ENCODE data around the gene USP37. TPM values are rescaled to one million over a fixed set of nuclear protein-coding genes. Genes with fewer than 3 reads are reported as not detected.
A peak's percentile ranks its signal among the peaks of the same experiment; 100 is the strongest.

USP37 gene
- polyA plus RNA-seq, 2 of the 4 experiments (the other 2 are of a cell fraction): 5.1 to 12.8 TPM

DNA sequence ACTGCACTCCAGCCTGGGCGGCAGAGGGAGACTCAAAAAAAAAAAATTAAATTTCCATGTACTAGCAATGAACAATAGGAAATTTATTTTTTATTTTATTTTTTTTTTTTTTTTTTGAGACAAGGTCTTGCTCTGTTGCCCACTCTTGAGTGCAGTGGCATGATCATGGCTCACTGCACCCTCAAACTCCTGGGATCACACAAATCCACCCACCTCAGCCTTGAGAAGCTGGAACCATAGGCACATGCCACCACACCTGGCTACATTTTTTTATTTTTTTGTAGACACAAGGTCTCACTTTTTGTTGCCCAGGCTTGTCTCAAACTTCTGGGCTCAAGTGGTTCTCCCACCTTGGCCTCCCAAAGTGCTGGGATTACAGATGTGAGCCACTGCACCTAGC, 17.4 kb upstream of the USP37 start:
- WGBS (ENCODE audit: missing lambda C conversion rate): 100% methylated on average over 1 of the region's 1 CpG
- H3K4me2 ChIP-seq: no peak overlapping the region
- FAIRE-seq: no peak
- H3K4me3 ChIP-seq: no peak overlapping the region
- CTCF ChIA-PET: interaction anchor here (1.2 kb wide), 1 partner anchor 10 kb away, joined by 3 read pairs; no protein-coding TSS in a partner anchor
- no peak for DNase-seq (ENCODE audit: low read depth in 1 of 2, low spot score in 1 of 2)
- ATAC-seq: no peak
- POLR2A ChIA-PET: no interaction called here
- TF ChIP-seq ELK1 (IDR thresholded peaks at IDR 0.05; ENCODE audit: low read depth, low read length) (no peak), ZC3H11A (IDR thresholded peaks at IDR 0.05) (no peak), GATA3 (IDR thresholded peaks at IDR 0.05; ENCODE audit: borderline replicate concordance) (no peak), HOXB13 (CRISPR knock-in tag; IDR thresholded peaks at IDR 0.05; ENCODE audit: low read depth) (no peak), SMC3 (IDR thresholded peaks at IDR 0.05) (no peak), USF2 (IDR thresholded peaks at IDR 0.05) (no peak), HOXA7 (CRISPR knock-in tag; IDR thresholded peaks at IDR 0.05) (no peak), MAX (IDR thresholded peaks at IDR 0.05) (no peak), RARB (CRISPR knock-in tag; IDR thresholded peaks at IDR 0.05) (no peak), HDAC2 (IDR thresholded peaks at IDR 0.05) (no peak), RAD21 (conservative IDR thresholded peaks at IDR 0.05 in 1 of 2, IDR thresholded peaks at IDR 0.05 in 1 of 2) (no peak), RCOR1 (IDR thresholded peaks at IDR 0.05; ENCODE audit: low read depth, low read length) (no peak), NR3C1 (IDR thresholded peaks at IDR 0.05) (no peak), FOSL2 (IDR thresholded peaks at IDR 0.05) (no peak), FOSL2 (CRISPR knock-in tag; IDR thresholded peaks at IDR 0.05) (no peak), PHF8 (IDR thresholded peaks at IDR 0.05; ENCODE audit: borderline replicate concordance, low read depth) (no peak), ATOH8 (CRISPR knock-in tag; IDR thresholded peaks at IDR 0.05; ENCODE audit: low read depth) (no peak), EHMT2 (IDR thresholded peaks at IDR 0.05; ENCODE audit: low read depth) (no peak)
- no peaks in the 10 kb centered on the region for H3K9me3 ChIP-seq
- H3K27ac ChIP-seq: no peak overlapping the region
- H3K4me1 ChIP-seq: peaks cover 14% of the 10 kb centered on the region

- H3K4me1 ChIP-seq: peaks cover 16% of the 10 kb centered on the region
- ATAC-seq (peak in 1 of 2 experiments; percentile 61; a peak in 2 of 6 replicates), FAIRE-seq (no peak), DNase-seq (ENCODE audit: low read depth in 1 of 2, low spot score in 1 of 2) (no peak)
- TF ChIP-seq BHLHE40 (IDR thresholded peaks at IDR 0.05; ENCODE audit: low read depth, low read length): no peak
- TF ChIP-seq, protein P1, sequence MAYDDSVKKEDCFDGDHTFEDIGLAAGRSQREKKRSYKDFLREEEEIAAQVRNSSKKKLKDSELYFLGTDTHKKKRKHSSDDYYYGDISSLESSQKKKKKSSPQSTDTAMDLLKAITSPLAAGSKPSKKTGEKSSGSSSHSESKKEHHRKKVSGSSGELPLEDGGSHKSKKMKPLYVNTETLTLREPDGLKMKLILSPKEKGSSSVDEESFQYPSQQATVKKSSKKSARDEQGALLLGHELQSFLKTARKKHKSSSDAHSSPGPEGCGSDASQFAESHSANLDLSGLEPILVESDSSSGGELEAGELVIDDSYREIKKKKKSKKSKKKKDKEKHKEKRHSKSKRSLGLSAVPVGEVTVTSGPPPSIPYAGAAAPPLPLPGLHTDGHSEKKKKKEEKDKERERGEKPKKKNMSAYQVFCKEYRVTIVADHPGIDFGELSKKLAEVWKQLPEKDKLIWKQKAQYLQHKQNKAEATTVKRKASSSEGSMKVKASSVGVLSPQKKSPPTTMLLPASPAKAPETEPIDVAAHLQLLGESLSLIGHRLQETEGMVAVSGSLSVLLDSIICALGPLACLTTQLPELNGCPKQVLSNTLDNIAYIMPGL (CRISPR knock-in tag; IDR thresholded peaks at IDR 0.05; ENCODE audit: borderline replicate concordance): no peak
- TF ChIP-seq, protein P2, sequence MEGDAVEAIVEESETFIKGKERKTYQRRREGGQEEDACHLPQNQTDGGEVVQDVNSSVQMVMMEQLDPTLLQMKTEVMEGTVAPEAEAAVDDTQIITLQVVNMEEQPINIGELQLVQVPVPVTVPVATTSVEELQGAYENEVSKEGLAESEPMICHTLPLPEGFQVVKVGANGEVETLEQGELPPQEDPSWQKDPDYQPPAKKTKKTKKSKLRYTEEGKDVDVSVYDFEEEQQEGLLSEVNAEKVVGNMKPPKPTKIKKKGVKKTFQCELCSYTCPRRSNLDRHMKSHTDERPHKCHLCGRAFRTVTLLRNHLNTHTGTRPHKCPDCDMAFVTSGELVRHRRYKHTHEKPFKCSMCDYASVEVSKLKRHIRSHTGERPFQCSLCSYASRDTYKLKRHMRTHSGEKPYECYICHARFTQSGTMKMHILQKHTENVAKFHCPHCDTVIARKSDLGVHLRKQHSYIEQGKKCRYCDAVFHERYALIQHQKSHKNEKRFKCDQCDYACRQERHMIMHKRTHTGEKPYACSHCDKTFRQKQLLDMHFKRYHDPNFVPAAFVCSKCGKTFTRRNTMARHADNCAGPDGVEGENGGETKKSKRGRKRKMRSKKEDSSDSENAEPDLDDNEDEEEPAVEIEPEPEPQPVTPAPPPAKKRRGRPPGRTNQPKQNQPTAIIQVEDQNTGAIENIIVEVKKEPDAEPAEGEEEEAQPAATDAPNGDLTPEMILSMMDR (IDR thresholded peaks at IDR 0.05): peak; percentile 12; the same call in 1 of the 3 replicates
- TF ChIP-seq FOXS1 (CRISPR knock-in tag; IDR thresholded peaks at IDR 0.05): no peak
- peak; percentile 75 for TF ChIP-seq MAFK (IDR thresholded peaks at IDR 0.05; ENCODE audit: partially characterized antibody)
- TF ChIP-seq PHF8 (IDR thresholded peaks at IDR 0.05; ENCODE audit: borderline replicate concordance, low read depth): no peak
- no peak for TF ChIP-seq PBX3 (IDR thresholded peaks at IDR 0.05)
- no peak for TF ChIP-seq CBX2 (IDR thresholded peaks at IDR 0.05; ENCODE audit: borderline replicate concordance, low read depth)
- WGBS (ENCODE audit: missing lambda C conversion rate): 93% methylated on average over 6 of the region's 6 CpGs
- CTCF ChIA-PET: interaction anchor here (0.8 to 2.0 kb wide), 2 partner anchors 8 to 65 kb away, joined by 3 to 4 read pairs; no protein-coding TSS in a partner anchor
- H3K9me3 ChIP-seq: no peaks in the 10 kb centered on the region
- H3K27ac ChIP-seq: no peak overlapping the region
- H3K4me2 ChIP-seq: no peak overlapping the region
- POLR2A ChIA-PET: no interaction called here
- H3K4me3 ChIP-seq: no peak overlapping the region
These were observed 16.1 kb upstream of the USP37 start for GRCh38 chr2:218583983-218584850.
